H1 (cell line): Measurements from ENCODE around the gene PEX26. TPM values are rescaled to one million over a fixed set of nuclear protein-coding genes. Genes with fewer than 3 reads are reported as not detected.

Source experiments
- CTCF ChIA-PET: fragments of 300-600 bp; sonication (Branson Sonifier 250); formaldehyde crosslinking; loops from one replicate; lab custom pipeline; 2021; ENCODE audit not compliant: partially characterized antibody; lab: Charles Lee
- POLR2A ChIA-PET: fragments of 300-600 bp; sonication (Branson Sonifier 250); formaldehyde crosslinking; loops from one replicate; lab custom pipeline; 2021; ENCODE audit warnings: inconsistent platforms; ENCODE audit not compliant: partially characterized antibody; lab: Charles Lee
- DNase-seq, 2 experiments: peaks; one replicate each; pipeline versions ENCODE4 v3.0.0 to v3.0.0-alpha.2; 2010 to 2022; ENCODE audit warnings: low spot score in 2 of 2, low read depth in 1 of 2, mixed read lengths in 1 of 2
- FAIRE-seq: peaks from 2 replicates; lab custom pipeline; 2011; peaks lifted over from hg19 to GRCh38; lab: Jason Lieb, UNC
- H2AFZ ChIP-seq: 2 replicates; pipeline ENCODE4 v1.8.1; 2012; ENCODE audit warnings: low read length, inconsistent platforms
- H2AK5ac ChIP-seq: 2 replicates; pipeline ENCODE4 v1.6.1; 2013; ENCODE audit warnings: low read depth, low read length
- H2BK120ac ChIP-seq: replicated peaks from 2 replicates; pipeline ENCODE3; 2013; ENCODE audit warnings: low read depth, low read length, inconsistent platforms
- H2BK12ac ChIP-seq: 2 replicates; pipeline ENCODE4 v1.6.1; 2013; ENCODE audit warnings: low read depth, low read length
- H2BK15ac ChIP-seq: 2 replicates; pipeline ENCODE4 v1.6.1; 2013; ENCODE audit warnings: low read length
- H2BK20ac ChIP-seq: 2 replicates; pipeline ENCODE4 v1.6.1; 2013; ENCODE audit warnings: low read length
- H2BK5ac ChIP-seq: 2 replicates; pipeline ENCODE4 v1.6.1; 2013; ENCODE audit warnings: low read depth, low read length
- H3K14ac ChIP-seq: 2 replicates; pipeline ENCODE4 v1.6.1; 2013; ENCODE audit warnings: inconsistent platforms; ENCODE audit not compliant: insufficient read length
- H3K18ac ChIP-seq: 2 replicates; pipeline ENCODE4 v1.6.1; 2013; ENCODE audit warnings: low read length; ENCODE audit errors: extremely low read depth
- H3K23ac ChIP-seq: 2 replicates; pipeline ENCODE4 v1.6.1; 2013; ENCODE audit warnings: inconsistent platforms; ENCODE audit not compliant: insufficient read length
- H3K23me2 ChIP-seq: 2 replicates; pipeline ENCODE4 v1.6.1; 2013; ENCODE audit warnings: low read depth, low read length
- H3K27ac ChIP-seq: 2 replicates; pipeline ENCODE4 v1.6.1; 2011; ENCODE audit warnings: low read depth, low read length, inconsistent platforms
- H3K27me3 ChIP-seq, 4 experiments: replicated peaks in 1 of 4; 1 replicate in 1 of 4; 2 replicates in 3 of 4; pipeline versions ENCODE4 v1.6.1 to v1.8.1; 2011 to 2013; ENCODE audit warnings: low read length in 3 of 4, mild to moderate bottlenecking in 3 of 4, inconsistent platforms in 2 of 4, mixed read lengths in 2 of 4, moderate library complexity in 1 of 4; ENCODE audit not compliant: control insufficient read depth in 3 of 4, insufficient read depth in 3 of 4; ENCODE audit errors: extremely low read depth in 1 of 4
- H3K36me3 ChIP-seq, 4 experiments: 2 replicates each; pipeline versions ENCODE4 v1.6.1 to v1.8.1; 2011 to 2013; ENCODE audit warnings: mild to moderate bottlenecking in 4 of 4, low read length in 3 of 4, moderate library complexity in 2 of 4, control low read depth in 1 of 4, inconsistent platforms in 1 of 4; ENCODE audit not compliant: insufficient read depth in 4 of 4, control insufficient read depth in 2 of 4
- H3K4ac ChIP-seq: replicated peaks from 2 replicates; pipeline ENCODE3; 2013; ENCODE audit warnings: low read length, low read depth, mixed read lengths, inconsistent platforms; ENCODE audit not compliant: insufficient read length
- H3K4me1 ChIP-seq, 4 experiments: replicated peaks in 1 of 4; 1 replicate in 1 of 4; 2 replicates in 3 of 4; pipeline versions ENCODE4 v1.6.1 to v1.8.1; 2011 to 2013; ENCODE audit warnings: low read length in 3 of 4, inconsistent platforms in 2 of 4, mixed read lengths in 1 of 4; ENCODE audit not compliant: insufficient read depth in 4 of 4, control insufficient read depth in 3 of 4
- H3K4me2 ChIP-seq, 2 experiments: 2 replicates each; pipeline versions ENCODE4 v1.6.1 to v1.8.1; 2011 to 2013; ENCODE audit warnings: low read depth in 2 of 2, low read length in 2 of 2, control low read depth in 1 of 2, inconsistent platforms in 1 of 2, mild to moderate bottlenecking in 1 of 2; ENCODE audit not compliant: insufficient read depth in 1 of 2
- H3K4me3 ChIP-seq, 4 experiments: fragments of 200-600, 300-600 bp in 1 of 4; sonication (generic), shearing (Covaris generic), sonication (Bioruptor Twin) in 1 of 4; 2 replicates each; pipeline versions ENCODE4 v1.5.1 to v1.8.1; 2011 to 2016; ENCODE audit warnings: low read length in 4 of 4, low read depth in 3 of 4, control low read depth in 2 of 4, inconsistent platforms in 2 of 4, mild to moderate bottlenecking in 2 of 4, mixed read lengths in 1 of 4, moderate library complexity in 1 of 4; ENCODE audit not compliant: insufficient read depth in 2 of 4; ENCODE audit errors: extremely low read depth in 1 of 4
- H3K56ac ChIP-seq: replicated peaks from 2 replicates; pipeline ENCODE3; 2013; ENCODE audit warnings: low read depth, mild to moderate bottlenecking, mixed read lengths, low read length, inconsistent platforms; ENCODE audit not compliant: insufficient read length
- H3K79me1 ChIP-seq: 2 replicates; pipeline ENCODE4 v1.6.1; 2013; ENCODE audit warnings: low read depth, low read length, control low read depth
- H3K79me2 ChIP-seq, 2 experiments: 2 replicates each; pipeline versions ENCODE4 v1.6.1 to v1.8.1; 2012 to 2013; ENCODE audit warnings: low read length in 2 of 2, mild to moderate bottlenecking in 2 of 2, inconsistent platforms in 1 of 2; ENCODE audit not compliant: insufficient read depth in 2 of 2, control insufficient read depth in 1 of 2
- H3K9ac ChIP-seq, 4 experiments: replicated peaks in 1 of 4; 1 replicate in 1 of 4; 2 replicates in 3 of 4; pipeline versions ENCODE4 v1.6.1 to v1.8.1; 2011 to 2013; ENCODE audit warnings: low read depth in 3 of 4, low read length in 3 of 4, control low read depth in 2 of 4, mild to moderate bottlenecking in 2 of 4, moderate library complexity in 2 of 4, inconsistent platforms in 1 of 4; ENCODE audit errors: extremely low read depth in 1 of 4
- H3K9me3 ChIP-seq, 2 experiments: 2 replicates each; pipeline versions ENCODE4 v1.6.1 to v1.8.1; 2012 to 2013; ENCODE audit warnings: mild to moderate bottlenecking in 2 of 2, moderate library complexity in 2 of 2, control low read depth in 1 of 2, inconsistent platforms in 1 of 2, low read depth in 1 of 2, low read length in 1 of 2, mixed read lengths in 1 of 2; ENCODE audit not compliant: insufficient read depth in 2 of 2
- H4K20me1 ChIP-seq, 2 experiments: replicated peaks in 1 of 2; 2 replicates each; pipeline versions ENCODE3 to v1.8.1; 2011 to 2013; ENCODE audit warnings: inconsistent platforms in 2 of 2, low read length in 2 of 2, mild to moderate bottlenecking in 1 of 2; ENCODE audit not compliant: insufficient read depth in 2 of 2, control insufficient read depth in 1 of 2
- H4K5ac ChIP-seq: 2 replicates; pipeline ENCODE4 v1.6.1; 2013; ENCODE audit warnings: low read length, low read depth, mixed read lengths, inconsistent platforms; ENCODE audit not compliant: insufficient read length
- H4K8ac ChIP-seq: 2 replicates; pipeline ENCODE4 v1.8.0; 2013; ENCODE audit warnings: mild to moderate bottlenecking, moderate library complexity, low read length, inconsistent platforms; ENCODE audit not compliant: insufficient read depth; ENCODE audit errors: extremely low read depth
- H4K91ac ChIP-seq: replicated peaks from 2 replicates; pipeline ENCODE3; 2013; ENCODE audit warnings: low read length, mixed read lengths, inconsistent platforms; ENCODE audit not compliant: insufficient read length
- TBP ChIP-seq: IDR thresholded peaks from 2 replicates; pipeline ENCODE4 v1.6.1; 2011; ENCODE audit warnings: low read depth, low read length, improper control_type of control experiment
- WGBS, 2 experiments: shearing (Covaris generic) in 1 of 2; methylation state at CpG; one replicate each; pipeline versions ENCODE4 v1.1.6 to v1.1.7; 2013 to 2015; ENCODE audit warnings: low lambda C conversion rate in 2 of 2, mixed read lengths in 2 of 2, inconsistent platforms in 1 of 2, low coverage in 1 of 2, missing lambda C conversion rate in 1 of 2; ENCODE audit not compliant: insufficient replicate concordance in 2 of 2, insufficient coverage in 1 of 2, insufficient read length in 1 of 2; ENCODE audit errors: extremely low coverage in 1 of 2, missing lambda C conversion rate in 1 of 2; 5-methylcytosine and 5-hydroxymethylcytosine counted together
- polyA plus RNA-seq, 7 experiments: library from polyadenylated mRNA; depleted of rRNA in 3 of 7; stranded (reverse) in 5 of 7; unstranded in 2 of 7; fragments of >200 nt in 5 of 7; fragments of 200-250 nt in 2 of 7; gene quantifications; 1 replicate in 5 of 7; 2 replicates in 1 of 7; 4 replicates in 1 of 7; pipeline versions ENCODE4 v1.2.1 to v1.2.3, GENCODE V29; 2011 to 2013; ENCODE audit warnings: missing spikeins in 2 of 7, mixed read lengths in 2 of 7
- total RNA-seq: library from RNA; stranded (reverse); fragmentation: NEBNext Ultra II Directional; extraction: Animal tissue kit (Norgen Biotek cat#: 25700); gene quantifications from 2 replicates; pipeline ENCODE4 v1.2.1, GENCODE V29; 2021

Gene PEX26
- total and polyA plus RNA-seq, 2 of the 8 experiments (the other 6 are each of a cell fraction or from before 2014, with no cell fraction given), result 33.1 to 49.0 TPM

DNA sequence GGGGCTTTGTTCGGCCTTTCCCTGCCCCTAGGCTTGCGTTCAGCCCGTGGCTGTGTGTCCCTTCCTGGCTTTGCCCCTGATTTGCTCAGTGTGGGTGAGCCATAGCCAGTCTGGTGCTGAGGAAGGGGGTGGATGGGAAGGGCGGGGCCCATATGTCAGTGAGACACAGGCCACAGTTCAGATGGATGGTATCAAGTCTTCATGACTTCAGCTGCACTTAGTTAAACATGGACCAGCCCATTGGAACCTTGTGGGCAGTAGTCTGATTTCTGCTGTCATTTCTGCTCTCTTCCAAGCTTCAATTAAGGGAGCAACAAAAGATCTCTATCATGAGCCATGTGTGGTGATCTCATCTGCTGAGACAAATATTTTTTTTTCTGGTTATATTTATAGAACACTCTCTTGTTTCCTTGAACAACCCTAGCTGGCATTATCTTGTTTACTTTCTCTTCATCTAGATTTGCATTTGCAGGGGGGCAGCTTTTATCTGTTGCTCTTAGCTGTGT lies 21.6 kb upstream of the PEX26 start:
- 81% methylated on average over 4 of the region's 4 CpGs; no CpG with 5 or more reads in 1 of the 2 experiments for WGBS, 2 experiments
- CTCF ChIA-PET, result interaction anchor here (0.6 to 3.4 kb wide), 7 partner anchors 8 to 226 kb away, joined by 3 to 20 read pairs (median 3); partner anchors contain the start of gene PEX26
- H2AFZ ChIP-seq, result no peak overlapping the region
- H3K27ac ChIP-seq, result no peak overlapping the region
- H3K23me2 ChIP-seq, result no peaks in the 10 kb centered on the region
- no peak overlapping the region for H2AK5ac ChIP-seq
- H2BK15ac ChIP-seq, result no peak overlapping the region
- no peak for DNase-seq
- no peak overlapping the region for H3K14ac ChIP-seq
- no peak overlapping the region for H4K91ac ChIP-seq
- 0 out of 2 replicates have a peak overlapping the region, but pooled peaks have one; percentile 4 for H2BK12ac ChIP-seq
- H4K20me1 ChIP-seq, result no peaks in the 10 kb centered on the region
- no peak overlapping the region for H3K4ac ChIP-seq
- 0 out of 4 replicates have a peak, but pooled peaks cover 0 to 3% of the 10 kb centered on the region in 2 experiments for H3K9me3 ChIP-seq
- H3K56ac ChIP-seq, result no peak overlapping the region
- no peak overlapping the region for H3K4me2 ChIP-seq
- H2BK20ac ChIP-seq, result no peak overlapping the region
- no peak for TF ChIP-seq TBP
- TF ChIP-seq, all 59 proteins: peak for 0
- no peak overlapping the region for H2BK5ac ChIP-seq
- H3K4me3 ChIP-seq, result no peak overlapping the region
- POLR2A ChIA-PET, result no interaction called here
- H3K79me2 ChIP-seq, result no peaks in the 10 kb centered on the region
- H3K36me3 ChIP-seq, result no peaks in the 10 kb centered on the region
- no peak overlapping the region for H3K18ac ChIP-seq
- H4K8ac ChIP-seq, result no peak overlapping the region
- H2BK120ac ChIP-seq, result no peak overlapping the region
- no peaks in the 10 kb centered on the region; a peak in 1 of 7 replicates for H3K27me3 ChIP-seq
- H3K4me1 ChIP-seq, result peaks cover 0 to 3% (median 0%) of the 10 kb centered on the region in 4 experiments; a peak in 2 of 7 replicates
- no peaks in the 10 kb centered on the region for H3K79me1 ChIP-seq
- H3K23ac ChIP-seq, result no peak overlapping the region
- no peak for FAIRE-seq
- no peak overlapping the region for H3K9ac ChIP-seq
- H4K5ac ChIP-seq, result no peak overlapping the region
